Rectal smooth muscle tissue (tissue), 1 donor: ENCODE data around the gene PCDHGA2.
A peak's percentile ranks its signal among the peaks of the same experiment; 100 is the strongest.

ENCODE experiments used
- H3K27ac ChIP-seq: one replicate; pipeline ENCODE4 v1.7.0; 2013; ENCODE audit warnings: low read depth, low read length, inconsistent platforms
- H3K27me3 ChIP-seq: one replicate; pipeline ENCODE4 v1.7.0; 2013; ENCODE audit warnings: low read length; ENCODE audit not compliant: control insufficient read depth, insufficient read depth
- H3K36me3 ChIP-seq: one replicate; pipeline ENCODE4 v1.7.0; 2013; ENCODE audit warnings: low read length; ENCODE audit not compliant: control insufficient read depth, insufficient read depth
- H3K4me1 ChIP-seq: one replicate; pipeline ENCODE4 v1.7.0; 2013; ENCODE audit warnings: low read length; ENCODE audit not compliant: control insufficient read depth, insufficient read depth
- H3K4me3 ChIP-seq: one replicate; pipeline ENCODE4 v1.7.0; 2013; ENCODE audit warnings: low read length
- H3K9ac ChIP-seq: one replicate; pipeline ENCODE4 v1.7.0; 2013; ENCODE audit warnings: low read length

Gene PCDHGA2

GRCh38 chr5:141355641-141356040, 17.1 kb downstream of the PCDHGA2 start:
- peak overlapping the region; percentile 29 for H3K4me3 ChIP-seq
- H3K27ac ChIP-seq: no peak overlapping the region
- H3K4me1 ChIP-seq: no peaks in the 10 kb centered on the region
- no peaks in the 10 kb centered on the region for H3K36me3 ChIP-seq
- no peaks in the 10 kb centered on the region for H3K27me3 ChIP-seq
- H3K9ac ChIP-seq: no peak overlapping the region

GRCh38 chr5:141356133-141356532, 17.6 kb downstream of the PCDHGA2 start:
- no peaks in the 10 kb centered on the region for H3K27me3 ChIP-seq

GRCh38 chr5:141356950-141357349, 18.4 kb downstream of the PCDHGA2 start:
- no peak overlapping the region for H3K9ac ChIP-seq
- H3K27me3 ChIP-seq: no peaks in the 10 kb centered on the region
- no peaks in the 10 kb centered on the region for H3K4me1 ChIP-seq
- H3K27ac ChIP-seq: no peak overlapping the region
- H3K4me3 ChIP-seq: no peak overlapping the region
- no peaks in the 10 kb centered on the region for H3K36me3 ChIP-seq

More at GRCh38 chr5:141356133-141356532, 17.6 kb downstream of the PCDHGA2 start:
- Histone ChIP-seq H3K27ac (no peak overlapping the region), H3K36me3 (no peaks in the 10 kb centered on the region), H3K4me3 (no peak overlapping the region), H3K4me1 (no peaks in the 10 kb centered on the region), H3K9ac (no peak overlapping the region)

GRCh38 chr5:141359790-141360426, 21.3 kb downstream of the PCDHGA2 start, which contains the start of gene PCDHGB2:
TSS of gene PCDHGB2 (plus strand) at chr5:141359994. CDS start at chr5:141360136, 142 bp downstream.
- Histone ChIP-seq H3K4me1 (no peaks in the 10 kb centered on the region), H3K36me3 (no peaks in the 10 kb centered on the region), H3K9ac (no peak within 1 kb of the TSS), H3K4me3 (peak within 1 kb of the TSS; percentile 60), H3K27me3 (no peaks in the 10 kb centered on the region), H3K27ac (no peak within 1 kb of the TSS)

GRCh38 chr5:141360685-141361084, 22.1 kb downstream of the PCDHGA2 start:
- H3K27ac ChIP-seq: no peak overlapping the region
- no peak overlapping the region for H3K9ac ChIP-seq
- H3K36me3 ChIP-seq: no peaks in the 10 kb centered on the region
- H3K27me3 ChIP-seq: no peaks in the 10 kb centered on the region
- no peaks in the 10 kb centered on the region for H3K4me1 ChIP-seq
- no peak overlapping the region for H3K4me3 ChIP-seq

GRCh38 chr5:141362719-141363118, 24.2 kb downstream of the PCDHGA2 start:
- no peak overlapping the region for H3K4me3 ChIP-seq
- no peak overlapping the region for H3K9ac ChIP-seq
- H3K27me3 ChIP-seq: no peaks in the 10 kb centered on the region
- H3K27ac ChIP-seq: no peak overlapping the region
- no peaks in the 10 kb centered on the region for H3K4me1 ChIP-seq
- H3K36me3 ChIP-seq: no peaks in the 10 kb centered on the region

- Histone ChIP-seq H3K36me3 (no peaks in the 10 kb centered on the region), H3K4me3 (no peak within 1 kb of the TSS), H3K4me1 (no peaks in the 10 kb centered on the region), H3K27ac (no peak within 1 kb of the TSS), H3K9ac (no peak within 1 kb of the TSS), H3K27me3 (no peaks in the 10 kb centered on the region)
Measured at GRCh38 chr5:141363952-141364660, 25.5 kb downstream of the PCDHGA2 start, which contains the start of gene PCDHGA5. TSS of gene PCDHGA5 (plus strand) at chr5:141364162. CDS start at chr5:141364331, 169 bp downstream.

GRCh38 chr5:141366016-141366896, 27.7 kb downstream of the PCDHGA2 start:
- H3K4me3 ChIP-seq: peak overlapping the region; percentile 44

GRCh38 chr5:141369994-141370848, 31.7 kb downstream of the PCDHGA2 start, which contains the start of gene PCDHGB3:
TSS of gene PCDHGB3 (plus strand) at chr5:141370242. CDS start at chr5:141370395, 153 bp downstream.
- Histone ChIP-seq H3K27me3 (no peaks in the 10 kb centered on the region), H3K4me3 (peak within 1 kb of the TSS; percentile 48), H3K4me1 (no peaks in the 10 kb centered on the region), H3K36me3 (peaks cover 3% of the 10 kb centered on the region), H3K27ac (no peak within 1 kb of the TSS), H3K9ac (no peak within 1 kb of the TSS)

More at GRCh38 chr5:141366016-141366896, 27.7 kb downstream of the PCDHGA2 start:
- Histone ChIP-seq H3K27me3 (no peaks in the 10 kb centered on the region), H3K27ac (no peak overlapping the region), H3K9ac (no peak overlapping the region), H3K4me1 (no peaks in the 10 kb centered on the region), H3K36me3 (no peaks in the 10 kb centered on the region)

- no peaks in the 10 kb centered on the region for H3K4me1 ChIP-seq
- peaks cover 3% of the 10 kb centered on the region for H3K36me3 ChIP-seq
- no peak overlapping the region for H3K9ac ChIP-seq
- H3K27ac ChIP-seq: no peak overlapping the region
- no peaks in the 10 kb centered on the region for H3K27me3 ChIP-seq
- H3K4me3 ChIP-seq: peak overlapping the region; percentile 30
Measured at GRCh38 chr5:141371572-141372475, 33.3 kb downstream of the PCDHGA2 start.
